ENCODE measurements around the gene NTN4. TPM values are rescaled to one million over a fixed set of nuclear protein-coding genes. Genes with fewer than 3 reads are reported as not detected.

NTN4 gene
- total and polyA plus RNA-seq, 2 donors: 12.8 to 20.9 TPM

DNA sequence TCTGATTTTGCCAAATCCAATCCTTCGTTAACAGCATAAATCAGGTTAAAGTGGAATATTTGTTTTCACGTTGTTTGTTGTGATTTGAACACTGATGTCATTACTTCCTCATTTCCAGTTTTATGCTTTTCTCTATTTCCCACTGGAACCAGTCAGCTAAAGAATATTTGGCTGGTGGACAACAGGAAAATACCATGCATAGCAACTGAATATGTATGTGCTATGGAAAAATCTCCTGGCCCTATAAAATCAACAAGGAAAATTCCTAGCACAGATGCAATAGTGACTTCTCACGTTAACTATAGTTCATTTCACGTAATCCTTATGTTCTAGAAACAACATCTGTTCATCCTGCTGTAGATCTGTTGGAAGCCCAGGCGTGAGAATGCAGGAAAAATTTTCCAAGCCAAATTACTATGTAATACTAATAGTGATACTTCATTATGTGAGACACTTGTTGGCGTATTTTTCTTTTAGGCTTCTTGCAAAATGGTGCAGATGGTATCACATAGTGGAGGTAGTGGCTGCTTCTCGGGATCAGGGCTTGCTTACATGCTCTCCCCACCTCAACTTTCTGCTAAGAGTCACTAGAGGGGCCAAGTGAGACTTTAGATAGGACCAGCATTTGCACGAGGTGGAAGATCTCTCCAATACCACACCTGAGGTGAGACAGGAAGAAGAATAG, 153.0 kb downstream of the NTN4 start:
- Histone ChIP-seq H3K4me1 (ENCODE audit: insufficient read depth) (no peaks in the 10 kb centered on the region), H3K36me3 (ENCODE audit: insufficient read depth) (no peaks in the 10 kb centered on the region), H3K27ac (ENCODE audit: low read depth) (no peak overlapping the region), H3K4me3 (ENCODE audit: low read depth, low read length) (no peak overlapping the region)
- 40% methylated on average over 8 of the region's 8 CpGs for WGBS
- DNase-seq (ENCODE audit: extremely low spot score): no peak

DNA sequence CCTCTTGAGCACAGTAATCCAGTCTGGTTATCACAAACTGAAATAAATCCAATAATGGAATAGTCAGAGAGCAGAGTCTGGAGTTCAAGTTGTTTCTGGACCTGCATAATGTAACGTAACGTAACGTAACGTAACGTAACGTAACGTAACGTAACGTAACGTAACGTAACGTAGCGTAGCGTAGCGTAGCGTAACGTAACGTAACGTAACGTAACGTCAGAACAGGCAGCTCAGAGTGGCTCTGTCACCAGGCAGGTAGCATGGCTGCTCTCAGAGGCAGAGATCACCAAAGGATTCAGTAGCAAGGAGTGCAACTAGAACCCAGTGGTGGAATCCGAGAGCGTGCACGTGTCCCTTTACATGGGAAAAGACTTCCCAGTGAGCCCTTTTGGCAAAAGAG, 153.6 kb downstream of the NTN4 start:
- 88% methylated on average over 24 of the region's 24 CpGs for WGBS
- H3K4me3 ChIP-seq (ENCODE audit: low read depth, low read length): no peak overlapping the region

DNA sequence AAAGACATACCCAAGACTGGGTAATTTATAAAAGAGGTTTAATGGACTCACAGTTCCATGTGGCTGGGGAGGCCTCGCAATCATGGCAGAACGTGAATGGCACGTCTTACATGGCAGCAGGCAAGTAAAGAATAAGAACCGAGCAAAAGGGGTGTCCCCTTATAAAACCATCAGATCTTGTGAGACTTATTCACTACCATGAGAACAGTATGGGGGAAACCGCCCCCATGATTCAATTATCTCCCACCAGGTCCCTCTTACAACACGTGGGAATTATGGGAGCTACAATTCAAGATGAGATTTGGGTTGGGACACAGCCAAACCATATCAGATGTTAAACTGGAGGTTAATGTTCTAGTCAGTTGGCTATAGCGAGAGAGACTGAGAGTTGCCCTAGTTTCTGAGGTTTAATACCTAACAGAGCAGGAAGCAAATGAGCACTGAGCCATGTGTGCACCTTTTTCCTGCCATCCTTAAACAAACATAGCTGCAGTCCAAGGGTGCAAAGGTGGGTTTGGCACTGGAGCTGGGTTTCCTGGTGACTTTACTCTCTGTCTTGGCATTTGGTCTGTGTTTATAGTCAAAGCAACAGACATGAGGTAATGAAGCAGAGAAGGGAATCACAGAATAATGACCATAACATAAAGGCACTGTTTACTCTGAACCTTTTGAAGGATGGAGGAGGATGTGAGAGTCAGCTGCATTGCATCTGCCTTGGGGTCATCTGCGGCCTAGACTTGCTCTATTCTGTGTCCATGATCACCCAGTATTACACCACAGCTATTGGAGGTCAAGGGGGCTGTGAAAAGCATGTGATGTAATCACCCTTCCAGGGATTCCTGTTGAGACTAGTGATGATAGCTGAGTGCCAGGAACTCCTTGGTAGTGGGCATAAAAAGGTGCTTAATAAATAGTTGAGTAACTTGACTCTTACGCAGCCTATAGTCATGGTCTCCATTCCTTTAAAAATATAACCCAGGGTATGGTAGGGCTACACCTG, 155.6 kb downstream of the NTN4 start:
- WGBS: 76% methylated on average over 9 of the region's 9 CpGs
- H3K36me3 ChIP-seq (ENCODE audit: insufficient read depth): no peaks in the 10 kb centered on the region

More for the DNA sequence above, 153.6 kb downstream of the NTN4 start:
- Histone ChIP-seq H3K27ac (ENCODE audit: low read depth) (no peak overlapping the region), H3K36me3 (ENCODE audit: insufficient read depth) (no peaks in the 10 kb centered on the region), H3K4me1 (ENCODE audit: insufficient read depth) (no peaks in the 10 kb centered on the region)
- DNase-seq (ENCODE audit: extremely low spot score): no peak

DNA sequence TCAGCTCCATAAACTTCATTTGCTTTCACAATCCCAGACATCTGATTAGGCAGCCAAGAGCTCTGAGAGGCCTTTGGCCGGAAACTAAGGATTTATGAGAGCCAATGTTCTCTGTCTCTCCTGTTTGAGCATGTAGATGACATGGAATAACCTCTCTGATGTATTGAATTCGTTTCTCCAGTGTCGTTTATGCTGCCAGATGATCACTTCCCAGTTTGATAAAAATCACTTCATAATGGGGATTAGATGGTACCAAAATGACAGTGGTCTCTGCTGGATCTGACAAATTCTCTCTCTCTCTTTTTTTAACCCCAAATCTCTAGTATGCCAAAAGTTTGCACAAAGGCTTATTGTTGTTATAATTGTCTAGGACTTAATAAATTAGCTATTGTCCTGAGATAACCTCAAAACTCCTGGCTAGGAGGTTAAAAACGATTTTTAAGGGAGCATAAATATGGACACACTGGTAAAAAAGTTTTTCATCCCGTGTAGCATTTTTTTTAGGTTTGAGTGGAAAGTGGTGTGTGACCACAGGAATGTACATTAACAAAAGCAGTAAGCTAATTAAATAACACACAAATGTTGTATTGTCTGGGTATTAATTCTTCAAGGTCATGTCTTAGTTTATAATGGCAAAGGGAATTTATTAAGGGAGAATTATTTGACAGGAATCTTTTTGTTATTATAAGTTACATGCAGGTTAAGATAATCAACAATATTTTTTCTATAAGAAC, 156.7 kb downstream of the NTN4 start:
- Histone ChIP-seq H3K4me1 (ENCODE audit: insufficient read depth) (no peaks in the 10 kb centered on the region), H3K4me3 (ENCODE audit: low read depth, low read length) (no peak overlapping the region), H3K36me3 (ENCODE audit: insufficient read depth) (no peaks in the 10 kb centered on the region), H3K27ac (ENCODE audit: low read depth) (no peak overlapping the region)
- no peak for DNase-seq (ENCODE audit: extremely low spot score)
- WGBS: 33% methylated on average over 5 of the region's 5 CpGs

More for the DNA sequence above, 155.6 kb downstream of the NTN4 start:
- no peak overlapping the region for H3K27ac ChIP-seq (ENCODE audit: low read depth)
- no peak overlapping the region for H3K4me3 ChIP-seq (ENCODE audit: low read depth, low read length)
- no peaks in the 10 kb centered on the region for H3K4me1 ChIP-seq (ENCODE audit: insufficient read depth)
- DNase-seq (ENCODE audit: extremely low spot score): no peak

DNA sequence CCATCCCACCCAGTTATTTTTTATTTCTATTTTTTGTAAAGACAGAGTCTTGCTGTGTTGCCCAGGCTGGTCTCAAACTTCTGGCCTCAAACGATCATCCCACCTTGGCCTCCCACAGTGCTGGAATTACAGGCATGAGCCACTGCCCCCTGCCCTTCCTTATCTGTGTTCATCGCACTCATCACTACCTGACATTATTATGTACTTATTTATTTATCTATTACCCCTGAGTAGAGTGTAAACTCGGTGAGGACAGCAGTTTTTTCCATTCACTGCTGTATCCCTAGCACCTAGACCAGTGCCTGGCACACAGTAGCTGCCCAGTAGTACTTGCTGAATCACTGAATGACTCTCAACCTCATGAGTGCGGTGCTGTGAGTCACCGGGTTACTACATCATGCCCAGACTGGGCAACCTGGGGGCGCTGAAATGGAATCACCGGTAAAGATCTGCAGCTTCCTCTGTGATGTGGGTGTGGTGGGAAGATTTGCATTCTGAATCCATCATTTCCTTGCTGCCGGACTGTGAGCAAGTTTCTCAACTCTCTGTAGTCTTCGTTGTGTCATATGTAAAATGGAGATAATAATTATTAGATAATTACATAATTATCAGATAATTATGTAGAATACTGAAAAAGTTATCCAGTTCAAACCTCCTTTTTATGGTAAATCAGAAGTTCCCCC, 157.4 kb downstream of the NTN4 start:
- no peak overlapping the region for H3K27ac ChIP-seq (ENCODE audit: low read depth)
- no peaks in the 10 kb centered on the region for H3K36me3 ChIP-seq (ENCODE audit: insufficient read depth)
- H3K4me3 ChIP-seq (ENCODE audit: low read depth, low read length): no peak overlapping the region
- 78% methylated on average over 9 of the region's 9 CpGs for WGBS
- no peaks in the 10 kb centered on the region for H3K4me1 ChIP-seq (ENCODE audit: insufficient read depth)
- no peak for DNase-seq (ENCODE audit: extremely low spot score)

DNA sequence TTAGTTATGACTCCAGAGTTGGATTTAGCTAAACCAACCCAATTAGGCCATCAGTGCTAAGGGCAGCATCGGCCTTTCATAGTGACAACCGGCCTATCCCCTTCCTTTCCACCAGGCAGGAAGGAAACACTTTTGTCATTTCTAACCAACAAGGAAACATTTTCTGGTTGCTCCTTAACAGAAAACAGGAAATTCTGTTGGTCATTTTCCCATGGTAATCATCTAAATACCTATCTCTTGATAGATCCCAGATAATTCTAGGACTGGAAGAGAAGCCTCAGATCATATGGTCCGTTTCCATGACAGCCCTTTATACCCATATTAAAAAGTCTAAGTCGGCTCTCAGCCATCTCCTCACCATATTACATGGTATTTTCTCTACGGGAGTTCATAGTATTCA, 160.1 kb downstream of the NTN4 start:
- WGBS: 77% methylated on average over 5 of the region's 5 CpGs
- Histone ChIP-seq H3K4me3 (ENCODE audit: low read depth, low read length) (no peak overlapping the region), H3K36me3 (ENCODE audit: insufficient read depth) (no peaks in the 10 kb centered on the region), H3K4me1 (ENCODE audit: insufficient read depth) (no peaks in the 10 kb centered on the region), H3K27ac (ENCODE audit: low read depth) (no peak overlapping the region)
- DNase-seq (ENCODE audit: extremely low spot score): no peak

DNA sequence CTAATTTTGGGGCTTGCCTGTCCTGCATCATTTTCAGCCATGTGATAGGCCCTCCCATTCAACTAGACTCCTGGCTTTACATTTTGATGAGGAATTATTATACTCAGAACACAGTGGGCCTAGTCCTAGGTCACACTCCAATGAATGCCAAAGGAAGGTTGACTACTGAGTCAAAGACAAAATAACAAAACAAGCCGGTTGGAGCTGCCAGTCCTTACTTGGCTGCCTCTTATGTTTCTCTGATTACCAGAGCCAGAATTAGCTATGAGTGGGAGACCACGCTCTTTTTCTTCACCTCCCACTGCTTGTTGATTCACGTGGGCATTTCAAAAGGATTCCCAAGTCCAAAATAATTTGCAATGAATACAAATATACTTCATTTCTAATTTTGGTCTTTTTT, 161.2 kb downstream of the NTN4 start:
- WGBS: 72% methylated on average over 3 of the region's 3 CpGs
- no peak overlapping the region for H3K27ac ChIP-seq (ENCODE audit: low read depth)

DNA sequence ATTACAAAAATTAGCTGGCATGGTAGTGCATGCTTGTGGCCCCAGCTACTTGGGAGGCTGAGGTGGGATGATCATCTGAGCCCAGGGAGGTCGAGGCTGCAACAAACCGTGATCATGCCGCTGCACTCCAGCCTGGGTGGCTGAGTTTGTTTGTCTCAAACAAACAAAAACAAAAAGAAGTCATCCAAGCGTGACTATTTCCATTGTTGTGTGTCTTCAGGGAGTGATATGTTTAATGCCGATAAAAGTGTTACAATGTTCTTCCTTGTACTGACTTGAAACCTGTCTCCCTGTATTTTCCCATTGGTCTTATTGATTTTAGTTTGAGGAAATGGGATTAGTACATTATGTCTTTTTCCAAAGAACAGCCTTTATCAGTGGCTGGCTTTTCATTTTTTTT, 163.7 kb downstream of the NTN4 start:
- Histone ChIP-seq H3K27ac (ENCODE audit: low read depth) (no peak overlapping the region), H3K4me3 (ENCODE audit: low read depth, low read length) (no peak overlapping the region), H3K4me1 (ENCODE audit: insufficient read depth) (no peaks in the 10 kb centered on the region), H3K36me3 (ENCODE audit: insufficient read depth) (no peaks in the 10 kb centered on the region)
- WGBS: 85% methylated on average over 5 of the region's 5 CpGs
- DNase-seq (ENCODE audit: extremely low spot score): no peak

More for the DNA sequence above, 161.2 kb downstream of the NTN4 start:
- Histone ChIP-seq H3K4me3 (ENCODE audit: low read depth, low read length) (no peak overlapping the region), H3K4me1 (ENCODE audit: insufficient read depth) (no peaks in the 10 kb centered on the region), H3K36me3 (ENCODE audit: insufficient read depth) (no peaks in the 10 kb centered on the region)
- no peak for DNase-seq (ENCODE audit: extremely low spot score)

DNA sequence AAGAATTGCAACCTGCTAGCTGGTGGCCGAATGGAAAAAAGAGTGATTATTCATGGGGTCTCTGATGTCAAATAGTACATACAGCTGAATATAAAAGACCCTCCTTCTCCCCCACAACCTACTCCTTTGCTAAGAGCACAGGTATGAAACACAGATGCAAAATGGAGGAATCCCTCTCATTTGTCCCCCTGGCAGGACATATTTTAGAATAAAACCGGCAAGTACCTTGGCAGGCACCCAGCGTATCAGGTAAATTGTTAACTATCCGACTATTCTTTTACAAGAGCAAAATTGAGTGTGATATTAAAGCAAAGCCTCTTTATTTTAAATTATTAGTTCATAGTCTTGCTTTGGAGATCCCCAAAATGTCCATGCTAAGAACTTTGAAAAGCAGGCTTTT, 165.6 kb downstream of the NTN4 start:
- no peaks in the 10 kb centered on the region for H3K4me1 ChIP-seq (ENCODE audit: insufficient read depth)
- DNase-seq (ENCODE audit: extremely low spot score): no peak
- no peak overlapping the region for H3K27ac ChIP-seq (ENCODE audit: low read depth)
- no peaks in the 10 kb centered on the region for H3K36me3 ChIP-seq (ENCODE audit: insufficient read depth)
- 79% methylated on average over 4 of the region's 4 CpGs for WGBS
- no peak overlapping the region for H3K4me3 ChIP-seq (ENCODE audit: low read depth, low read length)

DNA sequence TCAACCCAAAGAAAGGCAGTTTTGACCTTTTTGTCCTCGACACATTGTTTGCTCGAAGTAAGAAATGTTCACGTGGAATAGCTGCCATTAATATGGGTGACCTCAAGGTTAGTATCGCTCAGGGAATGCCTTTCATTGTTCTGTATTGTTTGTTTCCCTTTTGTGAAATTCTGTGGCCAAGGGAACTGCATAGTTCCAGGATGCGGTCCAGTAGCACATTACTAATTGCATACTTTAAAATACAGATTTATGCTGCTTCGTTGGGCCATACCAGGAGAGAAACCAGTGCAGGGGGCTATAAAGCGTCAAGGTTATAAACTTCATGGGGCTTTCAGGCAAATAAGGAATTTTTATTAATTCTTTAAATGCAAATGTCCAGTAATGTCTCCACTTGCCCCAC, 166.0 kb downstream of the NTN4 start:
- Histone ChIP-seq H3K4me3 (ENCODE audit: low read depth, low read length) (no peak overlapping the region), H3K36me3 (ENCODE audit: insufficient read depth) (no peaks in the 10 kb centered on the region), H3K4me1 (ENCODE audit: insufficient read depth) (no peaks in the 10 kb centered on the region), H3K27ac (ENCODE audit: low read depth) (no peak overlapping the region)
- DNase-seq (ENCODE audit: extremely low spot score): no peak
- WGBS: 69% methylated on average over 7 of the region's 7 CpGs

DNA sequence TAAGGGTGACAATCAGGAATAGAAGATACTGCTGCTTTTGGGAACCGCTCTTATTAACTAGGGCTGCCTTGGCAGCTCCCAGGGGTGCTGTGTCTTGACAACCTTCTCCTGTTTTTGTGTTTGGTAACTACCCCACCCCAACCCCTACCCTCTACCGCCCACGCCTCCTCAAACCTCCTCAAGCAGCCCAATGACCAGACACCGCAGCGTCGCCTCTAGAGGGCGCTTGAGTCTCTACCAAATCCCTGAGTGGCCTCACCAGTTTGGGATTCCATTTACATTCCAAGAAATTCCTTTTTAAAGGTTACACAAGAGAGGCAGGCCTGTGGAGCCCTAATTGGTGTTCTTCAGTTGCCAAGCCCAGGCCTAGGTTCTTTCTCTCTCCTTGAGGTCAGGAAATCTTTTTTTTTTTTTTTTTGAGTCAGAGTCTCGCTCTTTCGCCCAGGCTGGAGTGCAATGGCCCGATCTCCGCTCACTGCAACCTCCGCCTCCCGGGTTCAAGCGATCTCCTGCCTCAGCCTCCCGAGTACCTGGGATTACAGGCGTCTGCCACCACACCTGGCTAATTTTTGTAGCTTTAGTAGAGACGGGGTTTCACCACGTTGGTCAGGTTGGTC, 166.9 kb downstream of the NTN4 start:
- Histone ChIP-seq H3K4me3 (ENCODE audit: low read depth, low read length) (no peak overlapping the region), H3K4me1 (ENCODE audit: insufficient read depth) (no peaks in the 10 kb centered on the region), H3K27ac (ENCODE audit: low read depth) (no peak overlapping the region), H3K36me3 (ENCODE audit: insufficient read depth) (no peaks in the 10 kb centered on the region)
- 56% methylated on average over 14 of the region's 18 CpGs for WGBS
- no peak for DNase-seq (ENCODE audit: extremely low spot score)

DNA sequence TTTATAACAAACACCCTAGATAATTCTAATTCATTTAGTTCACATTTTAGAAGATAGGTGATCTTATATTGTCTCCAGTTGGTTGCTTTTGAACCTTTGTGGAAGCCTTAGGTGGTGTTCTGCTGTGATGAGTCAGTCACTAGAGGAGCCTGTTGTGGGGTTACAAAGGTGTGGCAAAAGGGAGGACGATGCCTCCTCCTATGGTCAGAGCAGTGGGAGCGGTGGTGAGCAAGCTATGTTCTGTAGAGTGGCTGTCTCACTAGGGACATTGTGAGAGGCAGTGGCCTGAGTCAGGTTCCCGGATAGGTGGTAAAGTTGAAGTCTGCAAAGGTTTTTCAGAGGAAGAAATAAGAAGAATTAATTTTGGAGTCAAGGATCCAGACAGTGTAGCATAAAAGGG, 167.7 kb downstream of the NTN4 start:
- H3K36me3 ChIP-seq (ENCODE audit: insufficient read depth): no peaks in the 10 kb centered on the region
- no peaks in the 10 kb centered on the region for H3K4me1 ChIP-seq (ENCODE audit: insufficient read depth)
- no peak for DNase-seq (ENCODE audit: extremely low spot score)
- WGBS: 94% methylated on average over 3 of the region's 3 CpGs
- no peak overlapping the region for H3K4me3 ChIP-seq (ENCODE audit: low read depth, low read length)
- H3K27ac ChIP-seq (ENCODE audit: low read depth): no peak overlapping the region

DNA sequence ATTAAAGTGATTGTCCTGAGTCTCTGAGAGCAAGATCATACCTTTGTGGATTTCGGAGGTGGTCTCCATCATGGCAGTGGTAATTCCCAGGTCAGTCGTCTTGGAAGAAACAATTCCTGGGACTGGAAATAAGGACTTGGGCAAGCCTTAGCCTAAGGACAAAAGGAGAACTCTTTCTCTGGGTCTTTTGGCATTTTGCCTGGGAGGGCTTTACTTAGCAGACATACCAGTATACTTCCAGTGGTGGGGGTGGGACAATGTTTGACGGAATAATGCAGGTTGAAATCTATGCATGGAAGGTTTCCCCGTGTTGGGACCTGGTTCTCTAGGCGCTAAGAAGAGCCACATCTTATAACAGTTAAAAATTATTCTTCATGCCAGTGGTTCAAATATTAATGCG, 168.8 kb downstream of the NTN4 start:
- no peak overlapping the region for H3K4me3 ChIP-seq (ENCODE audit: low read depth, low read length)
- WGBS: 71% methylated on average over 6 of the region's 6 CpGs

More for the DNA sequence above, 168.8 kb downstream of the NTN4 start:
- H3K4me1 ChIP-seq (ENCODE audit: insufficient read depth): no peaks in the 10 kb centered on the region
- DNase-seq (ENCODE audit: extremely low spot score): no peak
- H3K36me3 ChIP-seq (ENCODE audit: insufficient read depth): no peaks in the 10 kb centered on the region
- no peak overlapping the region for H3K27ac ChIP-seq (ENCODE audit: low read depth)
